Fibroblast of lung (primary cell): Measurements from ENCODE around the gene MAML2.

Source experiments
- EZH2 ChIP-seq: IDR thresholded peaks from 2 replicates; pipeline ENCODE4 v1.5.1; 2012; ENCODE audit warnings: low read length, control low read depth, mild to moderate bottlenecking; ENCODE audit errors: missing control alignments
- TF ChIP-seq, protein P1 (sequence below), 2 donors: IDR thresholded peaks in 1 of 2; conservative IDR thresholded peaks in 1 of 2; 1 replicate in 1 of 2; 2 replicates in 1 of 2; pipeline ENCODE4 v1.5.1; 2011 to 2012; ENCODE audit warnings: low read length in 2 of 2, control low read depth in 1 of 2, inconsistent platforms in 1 of 2, low read depth in 1 of 2, mild to moderate bottlenecking in 1 of 2

DNA sequence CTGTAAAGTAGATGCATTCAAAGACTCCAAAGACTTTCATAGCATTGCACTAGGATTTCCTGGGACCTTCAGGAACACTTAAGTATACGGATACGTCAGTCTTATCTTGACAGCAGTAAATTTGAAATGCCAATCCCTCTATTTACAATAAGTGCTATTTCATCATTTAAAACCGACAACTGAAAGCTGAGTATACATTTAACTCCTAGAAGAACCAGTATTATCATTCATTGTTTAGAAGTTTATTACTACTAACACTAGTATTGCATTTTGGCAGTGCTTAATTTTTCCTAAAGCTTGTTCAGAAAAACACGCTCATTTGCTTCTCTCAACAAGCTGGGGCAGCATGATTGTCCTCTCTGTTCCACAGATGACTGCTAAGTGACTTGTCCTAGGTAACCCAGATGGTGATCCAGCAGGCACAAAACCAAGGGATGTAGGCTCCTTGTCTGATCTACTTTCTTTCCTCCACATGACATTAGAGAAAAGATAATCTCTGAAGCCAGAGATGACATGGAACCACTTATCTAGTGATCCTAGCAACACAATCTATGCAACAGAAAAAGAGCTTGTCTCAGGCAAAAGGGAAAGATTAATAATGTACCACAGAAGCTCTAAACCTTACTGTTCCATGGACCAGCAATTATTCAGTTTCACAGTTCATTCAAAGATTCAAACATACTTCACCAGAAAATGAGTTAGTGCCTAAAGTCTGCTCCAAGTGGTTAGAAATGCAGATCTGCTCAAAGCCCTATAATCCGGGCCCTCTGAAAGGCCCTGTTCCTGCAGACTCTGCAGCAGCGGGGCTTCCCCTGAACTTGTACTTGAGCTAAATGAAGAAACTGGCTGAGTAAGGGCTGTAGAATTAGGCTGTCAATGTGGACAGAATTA lies 5.2 kb downstream of the MAML2 start:
- TF ChIP-seq, protein P1, sequence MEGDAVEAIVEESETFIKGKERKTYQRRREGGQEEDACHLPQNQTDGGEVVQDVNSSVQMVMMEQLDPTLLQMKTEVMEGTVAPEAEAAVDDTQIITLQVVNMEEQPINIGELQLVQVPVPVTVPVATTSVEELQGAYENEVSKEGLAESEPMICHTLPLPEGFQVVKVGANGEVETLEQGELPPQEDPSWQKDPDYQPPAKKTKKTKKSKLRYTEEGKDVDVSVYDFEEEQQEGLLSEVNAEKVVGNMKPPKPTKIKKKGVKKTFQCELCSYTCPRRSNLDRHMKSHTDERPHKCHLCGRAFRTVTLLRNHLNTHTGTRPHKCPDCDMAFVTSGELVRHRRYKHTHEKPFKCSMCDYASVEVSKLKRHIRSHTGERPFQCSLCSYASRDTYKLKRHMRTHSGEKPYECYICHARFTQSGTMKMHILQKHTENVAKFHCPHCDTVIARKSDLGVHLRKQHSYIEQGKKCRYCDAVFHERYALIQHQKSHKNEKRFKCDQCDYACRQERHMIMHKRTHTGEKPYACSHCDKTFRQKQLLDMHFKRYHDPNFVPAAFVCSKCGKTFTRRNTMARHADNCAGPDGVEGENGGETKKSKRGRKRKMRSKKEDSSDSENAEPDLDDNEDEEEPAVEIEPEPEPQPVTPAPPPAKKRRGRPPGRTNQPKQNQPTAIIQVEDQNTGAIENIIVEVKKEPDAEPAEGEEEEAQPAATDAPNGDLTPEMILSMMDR (conservative IDR thresholded peaks at IDR 0.05 in 1 of 2, IDR thresholded peaks at IDR 0.05 in 1 of 2; ENCODE audit: low read depth in 1 of 2, low read length in 2 of 2), result no peak
- no peak for TF ChIP-seq EZH2
